Measurements from ENCODE around the gene PEPD.

DNA sequence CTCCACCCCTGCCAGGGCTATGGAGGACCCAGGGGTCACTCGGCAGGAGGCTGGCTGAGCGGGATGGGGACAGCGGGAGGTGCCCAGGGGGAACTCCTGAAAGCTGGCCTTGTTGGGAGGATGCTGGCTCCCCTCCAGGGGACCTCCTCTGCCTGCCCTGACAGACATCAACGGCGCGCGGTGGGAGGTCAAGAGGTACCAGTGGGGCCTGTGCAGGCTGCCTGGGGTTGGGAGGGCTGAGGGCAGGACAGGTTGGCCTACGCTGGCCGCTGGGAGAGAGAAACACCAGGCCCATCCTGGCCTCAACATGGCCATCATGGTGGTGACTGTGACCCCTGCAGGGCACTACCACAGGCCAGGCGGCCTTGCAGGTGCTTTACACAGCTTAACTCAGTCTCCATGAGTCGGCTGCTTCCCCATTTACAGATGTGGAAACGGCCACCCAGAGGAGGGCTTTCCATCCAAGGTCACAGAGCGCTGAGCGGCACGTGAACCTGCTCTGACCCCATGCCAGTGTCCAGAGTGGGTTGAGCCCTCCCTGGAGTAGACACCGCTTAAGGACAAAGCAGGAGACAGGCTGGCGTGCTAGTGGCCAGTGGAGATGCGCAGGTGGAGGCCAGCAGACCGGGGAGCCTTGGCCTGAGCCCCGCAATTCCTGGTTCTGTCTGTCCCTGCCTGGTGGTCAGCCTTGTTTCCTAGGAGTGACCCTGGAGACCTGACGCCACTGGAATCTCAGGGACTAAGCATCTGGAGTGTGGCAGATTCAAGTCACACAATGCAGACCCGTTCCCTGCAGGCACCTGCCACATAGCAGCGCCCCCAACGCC, 120.5 kb downstream of the PEPD start:
- TF ChIP-seq, protein P1, sequence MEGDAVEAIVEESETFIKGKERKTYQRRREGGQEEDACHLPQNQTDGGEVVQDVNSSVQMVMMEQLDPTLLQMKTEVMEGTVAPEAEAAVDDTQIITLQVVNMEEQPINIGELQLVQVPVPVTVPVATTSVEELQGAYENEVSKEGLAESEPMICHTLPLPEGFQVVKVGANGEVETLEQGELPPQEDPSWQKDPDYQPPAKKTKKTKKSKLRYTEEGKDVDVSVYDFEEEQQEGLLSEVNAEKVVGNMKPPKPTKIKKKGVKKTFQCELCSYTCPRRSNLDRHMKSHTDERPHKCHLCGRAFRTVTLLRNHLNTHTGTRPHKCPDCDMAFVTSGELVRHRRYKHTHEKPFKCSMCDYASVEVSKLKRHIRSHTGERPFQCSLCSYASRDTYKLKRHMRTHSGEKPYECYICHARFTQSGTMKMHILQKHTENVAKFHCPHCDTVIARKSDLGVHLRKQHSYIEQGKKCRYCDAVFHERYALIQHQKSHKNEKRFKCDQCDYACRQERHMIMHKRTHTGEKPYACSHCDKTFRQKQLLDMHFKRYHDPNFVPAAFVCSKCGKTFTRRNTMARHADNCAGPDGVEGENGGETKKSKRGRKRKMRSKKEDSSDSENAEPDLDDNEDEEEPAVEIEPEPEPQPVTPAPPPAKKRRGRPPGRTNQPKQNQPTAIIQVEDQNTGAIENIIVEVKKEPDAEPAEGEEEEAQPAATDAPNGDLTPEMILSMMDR (conservative IDR thresholded peaks at IDR 0.05; ENCODE audit: low read length) = no peak
- TF ChIP-seq EZH2phosphoT487 (IDR thresholded peaks at IDR 0.05; ENCODE audit: borderline replicate concordance) = no peak
